Prostate gland (tissue), 2 donors: ENCODE measurements around the gene C11orf58. TPM values are rescaled to one million over a fixed set of nuclear protein-coding genes. Genes with fewer than 3 reads are reported as not detected.

ENCODE experiments used
- DNase-seq: peaks from one replicate; pipeline ENCODE4 v3.0.0-alpha.2; 2019; ENCODE audit warnings: low spot score
- H3K27ac ChIP-seq, 2 donors: fragments of 200-600 bp; sonication (generic); 2 replicates each; pipeline ENCODE4 v1.5.1; 2017 to 2019
- H3K27me3 ChIP-seq: fragments of 200-600 bp; sonication (generic); replicated peaks from 2 replicates; pipeline ENCODE4 v1.5.1; 2019; ENCODE audit not compliant: insufficient read depth
- H3K36me3 ChIP-seq, 2 donors: fragments of 200-600 bp; sonication (generic); 1 replicate in 1 of 2; 2 replicates in 1 of 2; pipeline versions ENCODE4 v1.5.1 to v1.8.1; 2017 to 2019
- H3K4me1 ChIP-seq: fragments of 200-600 bp; sonication (generic); replicated peaks from 2 replicates; pipeline ENCODE4 v1.5.1; 2019
- H3K4me3 ChIP-seq, 2 donors: fragments of 200-600 bp; sonication (generic); 2 replicates each; pipeline ENCODE4 v1.5.1; 2017 to 2019
- H3K9me3 ChIP-seq: fragments of 200-600 bp; sonication (generic); 2 replicates; pipeline ENCODE4 v1.5.1; 2017
- CTCF ChIP-seq, 4 experiments: fragments of 200-600 bp in 2 of 4; fragments of 450-650 bp in 2 of 4; sonication (generic) in 2 of 4; IDR thresholded peaks; 1 replicate in 3 of 4; 2 replicates in 1 of 4; pipeline ENCODE4 v1.5.1; 2016 to 2019; ENCODE audit warnings: antibody characterized with exemption in 4 of 4, mild to moderate bottlenecking in 2 of 4, moderate library complexity in 2 of 4
- POLR2A ChIP-seq: fragments of 450-650 bp; IDR thresholded peaks from one replicate; pipeline ENCODE4 v1.6.1; 2016; ENCODE audit warnings: antibody characterized with exemption, mild to moderate bottlenecking
- POLR2AphosphoS5 ChIP-seq: sonication (generic); formaldehyde crosslinking; IDR thresholded peaks from one replicate; pipeline ENCODE4 v1.6.1; 2017; ENCODE audit warnings: antibody characterized with exemption
- WGBS: methylation state at CpG from one replicate; pipeline ENCODE4 v1.1.5; 2018; 5-methylcytosine and 5-hydroxymethylcytosine counted together
- intact Hi-C: fragments of 100-400 bp; cut with DNase I; formaldehyde crosslinking; loops from one replicate; pipeline ENCODE4 v1.14.2; 2022
- total RNA-seq, 2 donors: library from RNA; depleted of rRNA; stranded (reverse); fragments of >200 nt; gene quantifications; one replicate each; pipeline ENCODE4 v1.1.0, GENCODE V29; 2016

The C11orf58 gene
- total RNA-seq, 2 donors from 2014 or later = 128 to 171 TPM

DNA sequence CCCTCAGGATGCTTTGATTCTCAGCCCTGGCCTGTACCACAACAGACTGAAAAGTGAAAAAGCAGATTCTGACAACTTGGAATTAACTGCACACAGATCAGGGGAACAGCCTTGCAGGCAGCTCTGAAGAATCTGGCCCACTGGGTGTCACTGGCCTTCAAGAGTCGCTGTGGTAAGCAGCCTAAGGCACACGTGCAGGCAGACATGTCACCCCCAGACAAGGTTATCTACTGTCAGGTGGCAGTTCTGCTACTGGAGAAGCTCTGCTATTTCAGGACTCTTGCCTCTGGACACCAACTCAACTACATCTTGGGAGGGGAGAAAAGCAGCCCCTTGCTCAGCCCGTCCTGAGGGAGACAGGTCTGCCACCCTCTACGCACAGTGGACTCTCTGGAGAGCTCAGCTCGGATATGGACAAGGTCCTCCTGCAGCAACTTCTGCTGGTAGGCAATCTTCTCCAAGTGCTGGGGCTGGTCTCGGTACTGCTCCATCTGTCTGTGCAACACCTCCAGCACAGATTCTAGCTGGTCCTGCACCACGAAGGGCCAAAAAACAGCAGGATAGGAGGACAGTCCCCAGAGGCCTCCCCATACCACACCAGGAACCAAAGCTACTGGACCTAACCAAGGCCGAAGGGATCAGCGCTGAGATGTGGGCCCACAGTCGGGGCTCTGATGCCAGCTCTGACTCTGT is 63.0 kb downstream of the C11orf58 start:
- Histone ChIP-seq H3K27ac (no peak overlapping the region), H3K36me3 (no peaks in the 10 kb centered on the region), H3K4me1 (no peaks in the 10 kb centered on the region), H3K4me3 (no peak overlapping the region), H3K27me3 (no peaks in the 10 kb centered on the region), H3K9me3 (no peaks in the 10 kb centered on the region)
- no peak for DNase-seq
- WGBS = 95% methylated on average over 10 of the region's 10 CpGs
- TF ChIP-seq POLR2AphosphoS5 (no peak), CTCF (IDR thresholded peaks at IDR 0.05) (no peak), POLR2A (no peak)
- intact Hi-C loops = no loop called here

DNA sequence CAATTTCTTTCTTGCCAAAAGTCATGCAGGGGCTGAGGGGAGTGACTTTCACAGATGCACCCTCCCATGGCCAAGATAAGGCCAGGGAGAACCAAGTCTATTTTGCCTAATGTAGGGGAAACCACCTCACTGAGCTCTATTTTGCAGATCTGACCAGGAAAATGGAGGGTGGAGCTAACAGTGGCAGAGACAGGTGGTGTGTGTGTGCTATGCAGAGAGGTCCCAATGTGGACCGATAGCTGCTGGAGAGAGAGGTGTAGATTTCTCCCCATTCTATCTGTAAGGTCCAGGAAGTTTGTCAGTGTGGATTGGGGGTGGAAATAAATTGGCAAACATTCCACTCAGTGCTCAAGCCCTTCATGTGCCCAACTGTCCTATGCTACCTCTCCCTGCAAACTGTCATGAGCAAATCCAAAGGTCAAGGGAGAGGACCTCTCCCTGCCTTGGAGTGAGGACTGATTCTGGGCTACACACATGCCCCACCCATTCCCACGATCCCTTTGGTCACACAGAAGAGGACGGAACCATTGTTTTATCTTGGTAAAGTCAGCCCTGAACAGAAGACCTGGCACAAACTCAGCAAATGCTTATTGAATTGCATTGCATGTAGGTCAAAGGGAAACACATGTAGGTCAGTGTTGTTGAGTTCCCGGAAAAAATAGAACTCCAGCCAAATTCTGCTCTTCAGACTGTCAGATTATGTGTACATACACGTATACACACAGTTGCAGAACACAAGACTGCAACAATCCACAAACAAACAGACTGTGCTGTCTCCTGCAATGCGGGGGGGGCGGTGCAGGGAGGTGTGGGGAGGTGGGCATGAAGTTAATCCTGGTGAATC is 65.9 kb downstream of the C11orf58 start:
- no peak overlapping the region for H3K4me3 ChIP-seq
- intact Hi-C loops = no loop called here
- no peaks in the 10 kb centered on the region for H3K36me3 ChIP-seq
- 54% methylated on average over 7 of the region's 7 CpGs for WGBS
- DNase-seq = no peak
- TF ChIP-seq POLR2AphosphoS5 (no peak), CTCF (IDR thresholded peaks at IDR 0.05) (no peak), POLR2A (no peak)
- H3K27me3 ChIP-seq = no peaks in the 10 kb centered on the region
- H3K4me1 ChIP-seq = no peaks in the 10 kb centered on the region
- no peaks in the 10 kb centered on the region for H3K9me3 ChIP-seq
- no peak overlapping the region for H3K27ac ChIP-seq

DNA sequence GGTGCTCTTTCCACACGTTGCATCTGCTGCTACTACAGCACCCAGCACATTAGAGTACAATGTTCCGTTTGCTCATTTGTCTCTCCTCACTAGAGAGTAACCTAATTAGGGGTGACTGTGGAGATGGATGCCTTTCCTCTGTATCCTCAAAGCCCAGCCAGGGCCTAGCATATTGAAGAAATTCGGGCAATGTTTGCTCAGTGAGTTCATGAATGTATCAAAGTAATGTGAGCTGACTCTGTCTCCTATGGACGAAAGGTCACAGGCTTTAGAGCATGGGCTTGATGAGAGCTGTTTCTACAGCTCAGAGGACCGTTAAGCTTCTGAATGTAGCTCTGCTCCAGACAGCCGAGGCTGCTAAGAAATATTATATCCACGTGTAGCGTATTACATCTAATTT is 67.5 kb downstream of the C11orf58 start:
- 79% methylated on average over 8 of the region's 8 CpGs for WGBS
- H3K4me3 ChIP-seq = no peak overlapping the region
- no peaks in the 10 kb centered on the region for H3K9me3 ChIP-seq
- no peaks in the 10 kb centered on the region for H3K36me3 ChIP-seq
- H3K27ac ChIP-seq = no peak overlapping the region
- intact Hi-C loops = no loop called here
- no peaks in the 10 kb centered on the region for H3K4me1 ChIP-seq
- TF ChIP-seq CTCF (IDR thresholded peaks at IDR 0.05) = no peak
- TF ChIP-seq POLR2A = no peak
- no peak for TF ChIP-seq POLR2AphosphoS5
- no peak for DNase-seq
- H3K27me3 ChIP-seq = no peaks in the 10 kb centered on the region

DNA sequence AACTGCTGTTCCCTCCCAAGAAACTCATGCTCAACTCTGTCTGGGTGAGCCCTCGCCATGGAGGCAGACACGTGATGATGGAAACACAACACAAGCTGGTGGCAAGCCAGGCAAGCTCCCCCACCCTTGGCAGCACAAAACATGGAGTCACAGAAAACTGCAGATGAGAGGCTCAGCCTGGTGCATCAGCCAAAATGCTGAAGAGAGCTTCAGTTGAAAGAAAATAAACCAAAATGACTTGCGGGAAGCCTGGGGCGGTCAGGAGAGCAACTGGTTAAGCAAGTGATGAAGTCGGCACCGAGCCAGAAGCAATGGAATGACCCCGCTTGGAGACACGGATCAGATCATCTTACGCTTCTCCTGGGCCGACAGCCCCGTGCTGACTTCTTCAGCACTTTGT is 68.3 kb downstream of the C11orf58 start:
- no peak overlapping the region for H3K4me3 ChIP-seq
- no peak overlapping the region for H3K27ac ChIP-seq
- DNase-seq = peak; percentile 28
- no peaks in the 10 kb centered on the region for H3K27me3 ChIP-seq
- no peaks in the 10 kb centered on the region for H3K9me3 ChIP-seq
- intact Hi-C loops = no loop called here
- H3K4me1 ChIP-seq = no peaks in the 10 kb centered on the region
- TF ChIP-seq CTCF (IDR thresholded peaks at IDR 0.05) (no peak), POLR2AphosphoS5 (no peak), POLR2A (no peak)
- 14% methylated on average over 11 of the region's 11 CpGs for WGBS
- H3K36me3 ChIP-seq = no peaks in the 10 kb centered on the region
